ENCODE results near the gene MYOM3.

DNA sequence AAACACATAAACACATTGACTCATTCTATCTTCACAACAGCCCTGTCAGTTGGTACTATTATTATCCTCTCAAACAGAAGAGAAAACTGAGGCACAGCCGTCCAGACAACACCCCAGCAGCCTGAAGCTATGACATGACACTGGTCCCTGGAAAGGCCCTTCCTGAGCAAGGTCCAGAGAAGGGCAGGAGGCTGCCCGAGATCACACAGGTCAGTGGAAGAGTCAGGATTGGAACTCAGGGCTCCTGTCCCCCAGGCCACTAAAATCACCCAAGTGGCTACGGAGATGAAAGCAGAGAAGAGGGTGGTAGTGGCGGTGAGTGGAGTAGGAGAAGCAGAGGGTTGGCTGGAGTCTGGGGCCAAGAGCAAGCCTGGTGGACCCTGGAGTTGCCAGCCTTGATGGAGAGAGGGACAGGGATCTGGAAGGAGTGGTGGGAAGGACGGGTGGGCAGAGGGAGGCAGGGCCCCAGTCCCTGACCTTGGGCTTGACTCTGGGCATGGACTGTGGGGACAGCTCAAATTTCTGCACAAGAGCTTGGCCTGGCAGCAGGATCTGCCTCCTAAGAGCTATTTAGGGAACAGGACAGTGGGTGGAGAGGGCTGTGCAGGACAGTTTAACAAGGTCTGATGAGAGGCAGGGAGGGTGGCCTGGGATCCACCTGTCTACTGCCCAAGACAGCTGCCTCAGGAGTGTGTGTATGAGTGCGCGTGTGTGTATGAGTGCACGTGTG, 15.8 kb downstream of the MYOM3 start:
- TF ChIP-seq, protein P1, sequence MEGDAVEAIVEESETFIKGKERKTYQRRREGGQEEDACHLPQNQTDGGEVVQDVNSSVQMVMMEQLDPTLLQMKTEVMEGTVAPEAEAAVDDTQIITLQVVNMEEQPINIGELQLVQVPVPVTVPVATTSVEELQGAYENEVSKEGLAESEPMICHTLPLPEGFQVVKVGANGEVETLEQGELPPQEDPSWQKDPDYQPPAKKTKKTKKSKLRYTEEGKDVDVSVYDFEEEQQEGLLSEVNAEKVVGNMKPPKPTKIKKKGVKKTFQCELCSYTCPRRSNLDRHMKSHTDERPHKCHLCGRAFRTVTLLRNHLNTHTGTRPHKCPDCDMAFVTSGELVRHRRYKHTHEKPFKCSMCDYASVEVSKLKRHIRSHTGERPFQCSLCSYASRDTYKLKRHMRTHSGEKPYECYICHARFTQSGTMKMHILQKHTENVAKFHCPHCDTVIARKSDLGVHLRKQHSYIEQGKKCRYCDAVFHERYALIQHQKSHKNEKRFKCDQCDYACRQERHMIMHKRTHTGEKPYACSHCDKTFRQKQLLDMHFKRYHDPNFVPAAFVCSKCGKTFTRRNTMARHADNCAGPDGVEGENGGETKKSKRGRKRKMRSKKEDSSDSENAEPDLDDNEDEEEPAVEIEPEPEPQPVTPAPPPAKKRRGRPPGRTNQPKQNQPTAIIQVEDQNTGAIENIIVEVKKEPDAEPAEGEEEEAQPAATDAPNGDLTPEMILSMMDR (IDR thresholded peaks at IDR 0.05) = no peak
- no peak for TF ChIP-seq POLR2A (IDR thresholded peaks at IDR 0.05)

Data from body of pancreas (tissue), 4 donors.